Adrenal gland (tissue), 5 donors: Measurements from ENCODE around the gene ABRACL.

ENCODE experiments used
- POLR2A ChIP-seq, 2 donors: fragments of 450-650 bp; IDR thresholded peaks; one replicate each; pipeline ENCODE4 v1.6.1; 2017; ENCODE audit warnings: antibody characterized with exemption in 2 of 2, mild to moderate bottlenecking in 2 of 2, moderate library complexity in 1 of 2
- TF ChIP-seq, protein P1 (sequence below), 6 experiments: fragments of 450-650 bp in 4 of 6; fragments of 200-600 bp in 2 of 6; sonication (generic) in 1 of 6; IDR thresholded peaks; 1 replicate in 5 of 6; 2 replicates in 1 of 6; pipeline versions ENCODE4 v1.5.1 to v1.8.0; 2016 to 2021; ENCODE audit warnings: antibody characterized with exemption in 6 of 6, mild to moderate bottlenecking in 2 of 6, moderate library complexity in 1 of 6
- donor health status: DM: no; HTN: no; CAD: no.

GRCh38 chr6:139019722-139020121 is 8.8 kb upstream of the ABRACL start:
- TF ChIP-seq, protein P1, sequence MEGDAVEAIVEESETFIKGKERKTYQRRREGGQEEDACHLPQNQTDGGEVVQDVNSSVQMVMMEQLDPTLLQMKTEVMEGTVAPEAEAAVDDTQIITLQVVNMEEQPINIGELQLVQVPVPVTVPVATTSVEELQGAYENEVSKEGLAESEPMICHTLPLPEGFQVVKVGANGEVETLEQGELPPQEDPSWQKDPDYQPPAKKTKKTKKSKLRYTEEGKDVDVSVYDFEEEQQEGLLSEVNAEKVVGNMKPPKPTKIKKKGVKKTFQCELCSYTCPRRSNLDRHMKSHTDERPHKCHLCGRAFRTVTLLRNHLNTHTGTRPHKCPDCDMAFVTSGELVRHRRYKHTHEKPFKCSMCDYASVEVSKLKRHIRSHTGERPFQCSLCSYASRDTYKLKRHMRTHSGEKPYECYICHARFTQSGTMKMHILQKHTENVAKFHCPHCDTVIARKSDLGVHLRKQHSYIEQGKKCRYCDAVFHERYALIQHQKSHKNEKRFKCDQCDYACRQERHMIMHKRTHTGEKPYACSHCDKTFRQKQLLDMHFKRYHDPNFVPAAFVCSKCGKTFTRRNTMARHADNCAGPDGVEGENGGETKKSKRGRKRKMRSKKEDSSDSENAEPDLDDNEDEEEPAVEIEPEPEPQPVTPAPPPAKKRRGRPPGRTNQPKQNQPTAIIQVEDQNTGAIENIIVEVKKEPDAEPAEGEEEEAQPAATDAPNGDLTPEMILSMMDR (IDR thresholded peaks at IDR 0.05): no peak
- TF ChIP-seq POLR2A (IDR thresholded peaks at IDR 0.05): no peak
